Lower lobe of right lung (tissue), 2 donors: ENCODE measurements around the gene RALY. TPM values are rescaled to one million over a fixed set of nuclear protein-coding genes. Genes with fewer than 3 reads are reported as not detected.

Experiments used
- ATAC-seq, 2 donors: fragments of 200-7000 bp; cut with Tn5 transposase; one replicate each; pipeline ENCODE4 v1.9.1; 2020 to 2022; ENCODE audit warnings: mild to moderate bottlenecking in 2 of 2, moderate library complexity in 2 of 2
- DNase-seq: peaks from one replicate; pipeline ENCODE4 v3.0.0-alpha.2; 2020
- H3K27ac ChIP-seq: fragments of 200-600 bp; one replicate; pipeline ENCODE4 v1.8.0; 2022
- H3K27me3 ChIP-seq: fragments of 200-600 bp; one replicate; pipeline ENCODE4 v1.8.0; 2022; ENCODE audit warnings: low read depth
- H3K36me3 ChIP-seq: fragments of 200-600 bp; one replicate; pipeline ENCODE4 v1.8.0; 2022; ENCODE audit warnings: mild to moderate bottlenecking
- H3K4me1 ChIP-seq: fragments of 200-600 bp; one replicate; pipeline ENCODE4 v1.8.0; 2022
- H3K4me3 ChIP-seq: fragments of 200-600 bp; one replicate; pipeline ENCODE4 v1.8.0; 2022; ENCODE audit warnings: mild to moderate bottlenecking
- H3K9me3 ChIP-seq: fragments of 200-600 bp; one replicate; pipeline ENCODE4 v1.8.0; 2022
- CTCF ChIP-seq: fragments of 200-600 bp; IDR thresholded peaks from one replicate; pipeline ENCODE4 v1.8.0; 2022; ENCODE audit warnings: antibody characterized with exemption, mild to moderate bottlenecking
- intact Hi-C: fragments of 100-400 bp; cut with DNase I; formaldehyde crosslinking; loops from one replicate; pipeline ENCODE4 v1.11.0; 2022
- total RNA-seq: library from RNA; stranded (reverse); fragmentation: NEBNext Ultra II Directional; extraction: Animal tissue kit (Norgen Biotek cat#: 25700); gene quantifications from one replicate; pipeline ENCODE4 v1.2.1, GENCODE V29; 2021
- donor health status: DM: no; HTN: yes; CAD: no; lungs with severe emphysema.

Gene RALY
- total RNA-seq, 1 donor from 2014 or later = 124 TPM

- Histone ChIP-seq H3K27me3 (no peaks in the 10 kb centered on the region), H3K4me3 (no peak overlapping the region), H3K36me3 (no peaks in the 10 kb centered on the region), H3K9me3 (no peaks in the 10 kb centered on the region), H3K4me1 (peaks cover 81% of the 10 kb centered on the region), H3K27ac (no peak overlapping the region)
- intact Hi-C loops = no loop called here
- DNase-seq = no peak
- no peak for TF ChIP-seq CTCF
- no peak for ATAC-seq
These were observed 55.7 kb downstream of the RALY start for GRCh38 chr20:34049389-34049788.

GRCh38 chr20:34049897-34050695 is 56.4 kb downstream of the RALY start:
- ATAC-seq = no peak
- no peak overlapping the region for H3K4me3 ChIP-seq
- intact Hi-C loops = loop anchor here (10.0 kb wide), 1 partner anchor 45 kb away; no protein-coding TSS in a partner anchor
- peaks cover 81% of the 10 kb centered on the region for H3K4me1 ChIP-seq
- DNase-seq = no peak
- TF ChIP-seq CTCF = no peak
- H3K27me3 ChIP-seq = no peaks in the 10 kb centered on the region
- no peaks in the 10 kb centered on the region for H3K9me3 ChIP-seq
- no peak overlapping the region for H3K27ac ChIP-seq
- no peaks in the 10 kb centered on the region for H3K36me3 ChIP-seq

GRCh38 chr20:34052414-34052813 is 58.7 kb downstream of the RALY start:
- Histone ChIP-seq H3K36me3 (no peaks in the 10 kb centered on the region), H3K27ac (no peak overlapping the region), H3K4me1 (peaks cover 66% of the 10 kb centered on the region), H3K4me3 (no peak overlapping the region), H3K9me3 (no peaks in the 10 kb centered on the region), H3K27me3 (no peaks in the 10 kb centered on the region)
- DNase-seq (no peak), ATAC-seq (no peak)
- intact Hi-C loops = loop anchor here (10.0 kb wide), 1 partner anchor 48 kb away; no protein-coding TSS in a partner anchor
- no peak for TF ChIP-seq CTCF

GRCh38 chr20:34055290-34055689 is 61.6 kb downstream of the RALY start:
- no peaks in the 10 kb centered on the region for H3K9me3 ChIP-seq
- peaks cover 62% of the 10 kb centered on the region for H3K4me1 ChIP-seq
- no peak overlapping the region for H3K27ac ChIP-seq
- no peak for TF ChIP-seq CTCF
- H3K36me3 ChIP-seq = no peaks in the 10 kb centered on the region
- no peaks in the 10 kb centered on the region for H3K27me3 ChIP-seq
- intact Hi-C loops = loop anchor here (10.0 kb wide), 1 partner anchor 50 kb away; no protein-coding TSS in a partner anchor
- DNase-seq (no peak), ATAC-seq (no peak)
- H3K4me3 ChIP-seq = no peak overlapping the region

GRCh38 chr20:34058831-34059230 is 65.1 kb downstream of the RALY start:
- H3K9me3 ChIP-seq = no peaks in the 10 kb centered on the region
- H3K36me3 ChIP-seq = no peaks in the 10 kb centered on the region
- H3K27ac ChIP-seq = no peak overlapping the region
- peaks cover 34% of the 10 kb centered on the region for H3K4me1 ChIP-seq
- no peak overlapping the region for H3K4me3 ChIP-seq
- intact Hi-C loops = loop anchor here (10.0 kb wide), 1 partner anchor 54 kb away; no protein-coding TSS in a partner anchor
- no peak for TF ChIP-seq CTCF
- ATAC-seq = no peak
- no peaks in the 10 kb centered on the region for H3K27me3 ChIP-seq
- DNase-seq = no peak
